Germinal center (tissue), 1 donor: ENCODE results near the gene MAPK8IP3.

ENCODE experiments used
- DNase-seq: peaks from one replicate; pipeline ENCODE4 v3.0.0; 2012; ENCODE audit warnings: mixed read lengths, low spot score

The MAPK8IP3 gene

DNA sequence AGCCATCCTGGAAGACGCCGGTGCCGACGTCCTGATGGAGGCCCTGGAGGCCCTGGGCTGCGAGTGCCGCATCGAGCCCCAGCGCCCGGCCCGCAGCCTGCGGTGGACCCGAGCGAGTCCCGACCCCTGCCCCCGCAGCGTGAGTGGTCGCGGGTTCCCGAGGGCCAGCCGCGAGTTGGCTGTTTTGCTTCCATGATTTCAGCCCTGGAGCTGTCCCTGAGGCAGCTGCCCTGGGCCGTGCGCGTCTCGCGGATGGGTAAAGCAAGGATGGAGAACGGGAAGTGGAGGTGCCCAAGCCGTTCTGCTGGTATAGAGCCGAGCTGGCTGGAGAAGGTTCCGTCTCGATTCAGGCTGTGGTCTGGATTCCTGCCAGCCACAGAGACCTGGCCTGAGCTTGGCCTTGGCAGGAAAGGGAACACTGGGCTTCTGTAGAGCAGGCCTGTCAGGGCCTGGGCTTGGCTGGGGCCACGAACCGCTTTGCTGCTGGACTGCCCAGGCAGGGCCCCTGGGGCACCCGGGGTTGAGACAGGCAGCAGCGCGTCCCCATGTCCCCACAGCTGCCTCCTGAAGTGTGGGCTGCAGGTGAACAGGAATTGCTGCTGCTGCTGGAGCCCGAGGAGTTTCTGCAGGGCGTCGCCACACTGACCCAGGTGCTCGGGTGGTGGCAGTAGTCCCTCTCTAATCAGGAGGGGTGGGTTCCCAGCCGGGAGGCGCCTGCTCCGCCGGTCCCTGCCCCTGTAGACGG, 67.9 kb downstream of the MAPK8IP3 start:
- peak; percentile 59 for DNase-seq

DNA sequence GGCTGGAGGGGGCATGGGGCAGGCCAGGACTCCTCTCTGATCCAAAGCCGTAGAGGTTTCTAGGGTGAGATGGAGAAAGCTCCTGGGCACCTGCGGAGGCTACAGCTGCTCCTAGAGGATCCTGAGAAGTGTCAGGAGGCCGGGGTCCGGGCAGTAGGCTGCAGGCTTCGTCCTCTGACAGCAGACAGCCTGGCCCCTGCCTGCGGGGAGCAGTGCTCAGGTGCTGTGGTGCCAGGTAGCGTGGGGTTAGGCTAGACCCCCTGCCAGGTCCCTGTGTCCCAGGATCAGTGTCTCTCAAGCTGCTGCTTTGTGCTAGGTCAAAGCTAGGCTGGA, 68.4 kb downstream of the MAPK8IP3 start:
- no peak for DNase-seq

DNA sequence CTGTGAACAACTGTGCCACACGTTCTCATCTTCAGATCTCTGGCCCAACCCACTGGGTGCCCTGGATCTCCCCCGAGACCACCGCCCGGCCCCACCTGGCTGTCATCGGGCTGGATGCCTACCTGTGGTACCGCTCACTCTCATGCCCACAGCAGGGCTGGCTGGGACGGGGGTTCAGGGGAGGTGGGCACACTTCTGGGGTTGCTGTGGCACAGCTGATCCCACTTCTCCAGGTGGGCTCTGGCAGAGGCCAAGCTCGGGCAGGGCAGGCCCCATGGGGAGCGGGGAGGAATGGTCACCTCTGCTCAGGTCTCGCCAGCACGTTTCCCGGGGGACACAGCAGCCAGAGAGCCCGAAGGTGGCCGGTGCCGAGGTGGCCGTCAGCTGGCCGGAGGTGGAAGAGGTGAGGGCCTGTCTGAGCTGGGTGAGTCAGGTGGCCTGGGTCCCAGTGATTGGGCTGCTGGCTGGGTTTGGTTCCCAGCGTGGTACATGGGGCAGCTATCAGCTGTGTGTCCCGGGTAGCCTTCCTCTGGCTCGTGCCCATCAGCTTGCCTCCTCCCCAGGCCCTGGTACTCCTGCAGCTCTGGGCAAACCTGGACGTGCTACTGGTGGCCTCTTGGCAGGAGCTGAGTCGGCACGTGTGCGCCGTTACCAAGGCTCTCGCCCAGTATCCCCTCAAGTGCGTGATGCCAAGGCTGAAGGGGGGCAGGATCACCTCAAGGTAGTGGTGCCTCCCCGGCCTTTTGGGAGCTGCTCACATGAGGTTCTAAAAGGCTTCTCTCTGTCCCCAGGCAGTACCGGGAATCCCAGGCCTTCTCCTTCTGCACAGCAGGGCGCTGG, 69.2 kb downstream of the MAPK8IP3 start:
- no peak for DNase-seq

DNA sequence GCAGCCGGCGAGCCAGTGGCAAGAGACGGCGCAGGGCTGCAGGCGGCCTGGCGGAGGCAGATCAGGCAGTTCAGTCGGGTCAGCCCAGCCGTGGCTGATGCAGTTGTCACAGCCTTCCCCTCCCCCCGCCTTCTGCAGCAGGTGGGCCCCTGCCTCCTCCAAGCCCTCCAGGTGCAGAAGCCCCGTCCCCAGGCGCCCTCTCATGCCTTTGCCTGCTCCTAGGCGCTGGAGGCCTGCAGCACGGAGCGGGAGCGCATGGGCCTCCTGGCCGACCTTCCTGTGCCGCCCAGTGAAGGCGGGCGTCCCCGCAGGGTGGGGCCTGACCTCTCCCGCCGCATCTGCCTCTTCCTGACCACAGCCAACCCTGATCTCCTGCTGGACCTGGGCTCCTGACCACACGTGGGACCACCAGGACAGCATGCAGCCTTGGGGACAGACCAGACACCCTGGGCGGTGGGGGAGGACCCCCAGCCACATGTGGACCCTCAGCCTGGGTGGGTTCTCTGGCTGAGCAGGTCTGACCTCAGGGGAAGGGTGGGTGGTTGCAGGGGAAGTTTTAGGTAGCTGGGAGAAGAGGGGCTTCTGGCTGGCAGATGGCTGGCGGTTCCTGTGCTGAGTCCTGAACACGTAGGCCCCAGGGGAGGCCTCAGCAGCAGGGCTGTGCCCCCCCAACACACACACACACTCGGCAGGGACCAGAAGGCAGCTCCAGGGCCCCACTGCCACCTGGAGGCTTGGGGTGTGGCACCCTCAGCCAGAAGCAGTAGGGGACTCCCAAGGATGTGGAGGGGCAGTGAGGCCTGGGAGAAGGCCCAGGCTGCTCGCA, 70.1 kb downstream of the MAPK8IP3 start:
- DNase-seq: no peak

DNA sequence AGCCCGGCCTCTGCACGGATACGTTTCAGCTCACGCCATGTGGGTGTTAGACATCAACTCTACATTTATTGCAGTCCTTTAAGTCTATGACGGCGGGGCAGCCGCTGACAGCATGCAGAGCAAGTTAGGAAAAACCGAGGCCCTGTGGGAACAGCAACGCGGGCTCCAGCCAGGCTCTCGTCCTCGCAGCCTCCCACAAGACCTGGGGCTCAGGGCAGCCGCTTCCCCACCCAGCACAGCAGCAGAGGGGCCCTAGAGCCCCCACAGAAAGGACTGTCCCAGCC, 70.6 kb downstream of the MAPK8IP3 start:
- no peak for DNase-seq

DNA sequence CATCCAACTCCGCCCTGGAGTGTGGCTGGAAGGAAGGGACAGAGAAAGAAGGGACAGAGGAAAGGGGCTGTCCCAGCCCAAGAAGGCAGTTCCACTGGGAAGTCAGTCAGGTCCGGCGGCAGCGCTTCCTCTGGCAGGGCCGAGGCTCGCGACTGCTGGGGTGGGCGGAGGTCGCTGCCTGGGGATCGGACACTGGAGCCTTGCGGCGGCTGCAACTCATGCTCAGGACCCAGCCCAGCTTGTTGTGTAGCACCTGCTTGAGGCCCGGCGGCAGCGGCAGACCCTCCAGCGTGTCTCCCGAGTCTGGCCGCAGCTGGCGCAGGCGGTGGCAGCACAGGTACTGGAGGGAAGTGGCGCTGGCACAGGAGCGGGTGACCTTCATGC, 71.0 kb downstream of the MAPK8IP3 start:
- DNase-seq: no peak

DNA sequence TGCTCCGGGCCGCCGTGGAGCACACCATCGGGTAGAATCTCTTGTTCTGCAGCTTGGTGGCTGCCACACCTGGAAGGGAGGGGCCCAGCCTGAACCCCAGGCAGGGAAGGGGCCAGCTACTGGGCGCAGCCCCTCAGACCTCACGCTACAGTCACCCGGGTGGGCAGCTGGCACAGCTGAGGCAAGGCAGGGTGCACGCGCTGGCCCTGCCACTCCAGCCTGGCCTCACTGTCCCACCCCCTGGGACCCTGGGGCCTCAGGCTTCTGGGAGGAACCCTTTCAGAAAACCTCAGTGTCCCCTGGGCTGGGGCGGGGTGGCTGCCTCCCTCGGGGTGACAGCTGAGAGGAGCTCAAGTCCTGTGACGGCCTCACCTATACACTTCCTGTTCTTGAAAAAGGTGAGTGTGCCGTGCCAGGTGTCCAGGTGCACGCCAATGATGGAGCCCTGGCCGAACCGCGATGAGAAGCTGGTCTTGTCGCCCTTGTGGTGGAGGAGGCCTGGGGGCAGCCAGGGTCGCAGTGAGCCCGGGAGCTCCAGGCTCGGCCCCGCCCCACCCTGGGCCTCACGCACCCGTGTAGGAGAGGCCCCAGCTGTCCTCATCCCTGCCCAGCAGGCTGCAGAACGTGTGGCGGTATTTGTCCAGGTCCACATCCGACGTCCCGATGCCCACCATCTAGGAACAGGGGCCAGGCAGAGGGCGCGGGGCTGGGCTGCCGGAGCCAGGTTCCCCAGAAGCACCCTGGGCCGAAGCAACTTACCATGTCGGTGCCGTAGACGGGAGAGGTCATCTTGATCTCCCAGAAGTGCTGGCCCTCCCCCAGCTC, 71.6 kb downstream of the MAPK8IP3 start:
- no peak for DNase-seq

DNA sequence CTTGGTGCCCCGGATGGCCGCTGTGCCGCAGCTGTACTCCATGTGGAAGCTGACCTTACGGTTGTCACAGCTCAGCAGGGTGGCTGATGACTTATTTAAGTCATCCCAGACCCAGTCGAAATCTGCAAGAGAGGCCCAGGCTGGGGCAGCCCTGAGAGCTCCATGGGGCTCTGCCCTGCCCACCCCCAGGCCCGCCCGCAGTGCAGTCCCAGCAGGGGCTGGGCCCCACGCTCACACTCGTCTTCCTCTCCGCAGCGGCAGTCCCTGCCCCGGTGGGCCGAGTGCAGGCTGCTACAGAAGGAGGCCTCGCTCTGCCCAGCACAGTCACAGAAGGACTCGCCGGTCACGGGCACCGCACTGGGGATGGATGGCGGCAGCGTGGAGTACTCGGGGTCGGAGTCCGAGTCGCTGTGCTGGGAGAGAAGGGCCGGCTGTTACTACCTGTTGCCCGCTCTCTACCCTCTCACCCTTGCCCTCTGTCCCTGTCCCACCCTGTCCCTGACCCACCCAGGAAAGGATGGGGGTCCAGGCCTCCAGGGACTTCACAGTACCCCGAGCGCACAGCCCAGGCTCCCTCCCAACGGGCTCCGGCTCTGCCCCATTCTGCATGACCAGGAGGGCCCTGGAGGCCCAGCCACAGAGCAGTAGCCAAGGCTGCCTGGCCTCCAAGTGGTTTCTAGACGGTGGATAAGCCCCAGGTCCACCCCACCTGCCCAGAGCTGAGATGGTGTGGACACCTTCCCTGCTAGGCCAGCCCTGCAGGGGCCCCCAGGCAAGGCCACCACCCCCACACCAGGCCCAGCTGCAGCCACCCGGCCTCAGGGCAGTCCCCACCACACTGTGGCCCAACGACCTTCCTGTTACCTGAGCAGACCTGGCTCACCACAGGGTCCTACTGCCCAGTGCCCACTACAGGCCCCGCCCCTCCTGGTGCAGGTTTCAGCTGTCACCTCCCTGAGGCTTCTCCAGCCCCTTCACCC, 72.5 kb downstream of the MAPK8IP3 start:
- no peak for DNase-seq

DNA sequence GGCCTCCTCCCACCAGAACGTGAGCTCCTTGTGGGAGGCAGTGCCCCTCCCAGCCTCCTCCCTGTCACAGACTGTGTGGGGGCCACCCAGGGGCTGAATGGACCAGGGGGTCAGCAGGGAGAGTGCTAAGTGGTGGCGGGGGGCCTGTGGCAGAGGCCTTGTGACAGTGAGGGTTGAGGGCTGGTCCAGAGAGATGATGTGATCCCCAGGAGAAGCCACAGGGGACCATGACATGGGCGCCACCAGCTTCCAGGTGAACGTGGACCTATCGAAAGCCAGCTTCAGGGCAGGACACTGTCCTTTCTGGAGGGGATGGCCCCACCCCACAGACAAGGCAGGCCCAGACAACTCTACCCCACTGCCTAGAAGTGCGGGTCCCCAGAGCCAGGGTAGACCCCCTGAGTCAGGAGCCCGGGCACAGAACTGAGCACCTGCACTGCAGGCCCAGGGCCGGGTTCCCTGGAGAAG, 73.3 kb downstream of the MAPK8IP3 start:
- DNase-seq: no peak

DNA sequence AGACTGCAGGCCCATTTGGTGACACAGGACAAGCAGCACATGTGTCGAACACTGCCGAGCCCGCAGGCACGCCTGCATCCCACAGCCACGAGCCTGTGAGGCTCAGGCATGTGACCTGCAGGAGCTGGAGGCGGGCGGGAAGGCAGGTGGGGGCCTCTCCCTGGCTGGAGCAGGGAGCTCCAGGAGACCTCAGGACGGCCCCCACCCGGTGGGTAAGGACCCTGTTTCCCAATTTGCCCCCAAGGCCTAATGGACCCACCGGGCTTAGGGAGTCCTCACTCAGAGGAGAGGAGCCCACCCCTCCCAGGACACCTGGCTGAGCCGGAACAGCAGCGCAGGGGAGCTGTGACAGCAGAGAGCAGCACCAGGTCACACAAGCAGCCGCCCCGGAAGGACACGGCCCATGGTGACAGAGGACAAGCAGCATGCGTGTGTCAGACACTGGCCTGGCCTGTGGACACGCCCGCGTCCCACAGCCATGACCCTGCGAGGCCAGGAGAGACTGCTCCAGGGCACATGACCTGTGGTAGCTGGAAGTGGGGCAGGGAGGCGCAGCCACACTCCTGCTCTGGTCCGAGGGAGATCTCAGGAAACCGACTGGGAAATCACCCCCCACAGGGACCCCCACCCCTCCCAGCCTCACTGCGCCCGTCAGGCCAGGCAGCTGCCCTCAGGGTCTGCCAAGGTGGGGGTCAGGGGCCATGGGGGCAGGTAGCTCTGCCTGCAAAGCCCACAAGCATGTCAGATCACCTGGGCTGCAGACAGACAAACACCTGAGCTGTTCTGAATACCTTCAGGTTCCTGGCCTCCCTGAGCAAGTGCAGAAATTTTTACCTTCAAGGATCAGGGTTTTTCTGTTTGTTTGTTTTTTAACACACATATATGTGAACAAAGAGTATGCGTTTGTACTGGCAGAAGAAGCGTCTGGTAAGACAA, 74.0 kb downstream of the MAPK8IP3 start:
- DNase-seq: no peak

DNA sequence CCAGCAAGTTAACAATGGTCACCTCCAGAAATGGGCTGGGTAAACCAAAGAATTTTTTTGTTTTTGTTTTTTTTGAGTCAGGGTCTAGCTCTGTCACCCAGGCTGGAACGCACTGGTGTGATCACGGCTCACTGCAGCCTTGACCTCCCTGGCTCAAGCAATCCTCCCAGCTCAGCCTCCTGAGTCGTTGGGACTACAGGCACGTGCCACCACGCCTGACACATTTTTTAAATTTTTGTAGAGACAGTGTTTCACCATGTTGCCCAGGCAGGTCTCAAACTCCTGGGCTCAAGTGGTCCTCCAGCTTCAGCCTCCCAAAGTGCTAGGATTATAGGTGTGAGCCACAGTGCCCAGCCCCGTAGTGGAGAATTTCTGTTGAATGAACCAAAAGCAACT, 74.7 kb downstream of the MAPK8IP3 start:
- DNase-seq: no peak

DNA sequence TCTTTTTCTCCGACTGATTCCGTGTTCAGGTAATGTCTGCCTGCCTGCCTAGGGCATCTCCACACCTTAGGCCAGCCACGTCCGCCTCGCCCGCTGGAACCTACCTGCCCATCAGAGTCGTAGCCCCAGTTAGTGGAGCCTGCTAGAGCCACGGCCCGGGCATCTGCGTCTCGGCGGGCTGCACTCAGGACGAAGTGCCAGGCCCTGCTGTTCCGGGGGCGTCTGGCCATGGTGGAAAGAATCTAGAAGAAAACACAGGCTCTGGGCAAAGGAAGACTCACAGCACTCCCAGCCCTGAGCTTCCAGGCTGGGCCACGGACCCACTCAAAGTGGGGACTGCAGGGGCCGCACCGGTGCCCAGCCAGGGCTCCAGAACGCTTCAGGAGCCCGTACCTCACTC, 75.3 kb downstream of the MAPK8IP3 start:
- no peak for DNase-seq

DNA sequence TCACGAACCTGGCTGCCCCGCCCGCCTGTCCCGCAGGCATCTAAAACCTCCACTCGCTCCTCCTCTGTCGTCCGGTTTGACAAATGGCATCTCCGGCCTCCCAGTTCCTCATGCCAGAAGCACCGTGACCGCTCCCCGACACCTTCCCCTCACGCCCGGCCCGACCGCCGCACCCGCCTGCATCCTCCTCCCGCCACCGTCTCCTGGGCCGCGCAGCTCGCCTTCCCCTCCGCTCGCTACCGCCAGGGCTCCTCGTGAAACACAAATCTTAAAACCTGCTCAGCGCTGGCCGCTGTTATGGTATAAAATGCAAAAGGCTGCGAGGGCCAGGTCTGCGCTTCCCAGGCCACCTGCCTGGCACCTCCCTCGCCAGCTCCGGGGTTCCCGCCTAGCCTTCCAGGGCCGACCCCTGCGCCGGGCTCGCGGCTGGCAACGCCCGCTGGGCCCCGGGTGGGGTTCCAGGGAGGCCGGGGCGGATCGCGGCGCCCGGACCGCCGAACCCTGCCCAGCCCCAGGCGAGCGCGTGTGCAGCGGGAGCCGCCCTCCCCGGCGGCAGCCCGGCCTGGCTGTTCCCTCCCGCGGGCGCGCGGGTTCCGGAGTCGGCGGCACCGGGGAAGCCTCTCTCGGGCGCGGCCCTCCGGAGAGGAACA, 75.9 kb downstream of the MAPK8IP3 start:
- DNase-seq: peak; percentile 50

DNA sequence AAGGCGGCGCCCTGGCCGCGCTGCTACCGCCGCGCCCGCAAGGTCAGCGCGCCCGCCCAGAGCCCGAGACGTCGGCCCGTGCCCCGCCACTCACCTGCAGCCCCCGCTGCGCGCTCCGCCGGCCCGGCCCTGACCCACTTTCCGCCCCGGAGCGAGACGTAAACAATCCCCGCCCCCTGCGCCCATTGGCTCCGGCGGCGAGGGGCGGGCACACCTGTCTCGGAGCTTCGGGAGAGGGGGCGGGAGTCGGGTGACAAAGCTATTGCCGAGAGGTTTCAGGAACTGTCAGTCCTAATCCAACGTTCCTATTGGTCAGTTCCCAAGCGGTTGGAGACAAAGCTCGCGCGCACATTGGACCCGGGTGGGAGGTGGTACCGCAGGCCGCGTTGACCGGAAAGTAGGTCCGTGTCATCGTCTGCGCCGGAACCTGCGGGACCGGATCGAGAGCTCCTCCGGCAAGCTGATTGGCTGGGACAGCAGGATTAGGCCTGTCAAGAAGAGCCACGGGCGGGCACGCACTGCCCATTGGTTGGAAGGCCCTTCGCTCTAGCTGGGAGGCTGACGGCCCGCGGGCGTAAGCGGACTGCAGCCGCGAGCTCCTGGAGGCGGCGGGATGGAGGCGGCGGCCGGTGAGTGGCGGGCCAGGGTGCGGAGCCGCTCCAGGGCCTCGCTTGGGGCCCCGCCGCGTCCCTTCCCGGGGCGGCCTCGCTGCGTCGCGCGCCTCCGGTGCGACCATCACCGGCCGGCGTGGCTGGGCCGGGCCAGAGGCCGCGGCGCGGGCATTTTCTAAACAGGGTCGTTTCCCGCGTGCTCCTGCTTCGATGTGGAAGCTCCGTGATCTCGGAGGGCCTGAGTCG, 76.6 kb downstream of the MAPK8IP3 start, which contains the start of the genes NUBP2 and SPSB3:
Gene NUBP2, plus strand, starts transcription at position 553 of the 857 bp plus-strand sequence. Its CDS starts 61 bp downstream, at position 614.
Gene SPSB3, minus strand, starts transcription at position 164 of the 857 bp plus-strand sequence. CDS start 1,088 bp downstream, outside the sequence.
- DNase-seq: peak; percentile 99

DNA sequence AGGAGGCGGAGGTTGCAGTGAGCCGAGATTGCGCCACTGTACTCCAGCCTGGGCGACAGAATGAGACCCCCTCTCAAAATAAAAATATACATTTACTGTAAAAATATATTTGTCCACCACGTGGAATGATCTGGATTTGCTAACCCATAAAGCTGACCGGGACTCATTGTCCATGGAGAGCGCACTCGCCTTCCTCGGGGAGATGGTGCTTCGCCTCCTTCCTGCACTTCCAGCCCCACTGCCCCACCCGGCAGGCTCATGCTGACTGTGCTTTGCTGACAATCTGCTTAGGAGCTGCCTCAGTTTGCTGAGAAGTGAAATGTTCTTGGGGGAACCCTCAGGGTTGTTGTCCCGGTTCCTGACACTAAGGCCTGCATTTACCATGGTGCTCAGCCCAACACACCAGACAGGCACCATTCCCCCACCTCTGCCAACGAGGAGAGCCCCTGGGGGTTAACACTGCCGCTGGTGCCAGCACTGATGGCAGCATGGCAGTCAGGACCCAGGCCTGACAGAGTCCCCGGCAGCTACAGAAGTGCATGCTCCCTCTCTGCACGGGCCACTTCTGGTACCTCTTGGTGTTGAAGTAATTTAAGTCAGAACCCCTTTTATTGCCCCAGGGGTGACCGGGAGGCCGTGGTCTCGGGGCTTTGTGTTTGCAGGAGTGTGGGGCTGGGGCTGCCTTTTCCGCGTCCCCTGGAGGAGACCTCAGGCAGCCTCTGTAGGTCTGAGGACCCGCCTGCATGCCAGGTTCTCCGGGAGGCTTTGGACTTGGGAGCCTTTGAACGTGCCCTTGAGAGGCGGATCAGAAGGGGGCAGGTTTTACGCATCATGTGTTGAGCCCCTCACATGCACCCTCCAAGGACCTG, 79.2 kb downstream of the MAPK8IP3 start:
- DNase-seq: no peak

DNA sequence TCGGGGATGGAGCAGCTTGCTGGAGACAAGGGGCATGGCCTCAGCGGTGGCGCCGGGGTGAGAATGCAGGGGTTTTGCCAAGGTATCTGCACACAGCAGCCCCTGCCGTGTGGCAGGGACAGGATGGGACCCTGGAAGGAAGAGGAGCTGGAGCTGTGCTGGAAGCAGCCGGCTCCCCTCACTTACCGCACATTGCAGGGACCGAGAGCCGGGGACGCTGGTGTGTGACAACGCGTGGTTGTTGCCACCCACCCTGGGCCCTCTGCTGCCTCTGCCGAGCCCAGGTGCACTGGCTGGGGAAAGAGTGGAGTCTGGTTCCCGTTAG, 79.8 kb downstream of the MAPK8IP3 start:
- no peak for DNase-seq
